ENCODE results near the gene DLGAP1. TPM values are rescaled to one million over a fixed set of nuclear protein-coding genes. Genes with fewer than 3 reads are reported as not detected.

The DLGAP1 gene
- total RNA-seq, 1 experiment from 2014 or later = not detected

- CTCF ChIA-PET = interaction anchor here (0.6 to 1.1 kb wide), 5 partner anchors 53 to 321 kb away, joined by 3 to 5 read pairs (median 5); no protein-coding TSS in a partner anchor
- intact Hi-C loops (cut with micrococcal nuclease) = no loop called here
Measured at GRCh38 chr18:3510896-3511295, 944.2 kb downstream of the DLGAP1 start.

GRCh38 chr18:3510024-3510423 is 945.1 kb downstream of the DLGAP1 start:
- no peaks in the 10 kb centered on the region for H3K9me3 Mint-ChIP-seq (ENCODE audit: unreplicated experiment)
- POLR2A ChIA-PET = interaction anchor here (0.6 to 1.0 kb wide), 2 partner anchors 46 to 56 kb away, joined by 3 to 4 read pairs; no protein-coding TSS in a partner anchor
- DNase-seq (ENCODE audit: unreplicated experiment) = no peak

More at GRCh38 chr18:3510896-3511295, 944.2 kb downstream of the DLGAP1 start:
- DNase-seq (ENCODE audit: unreplicated experiment) = no peak
- no peak overlapping the region for H3K27ac Mint-ChIP-seq (ENCODE audit: low read depth, unreplicated experiment)
- H3K27me3 Mint-ChIP-seq (ENCODE audit: insufficient read depth, unreplicated experiment) = no peaks in the 10 kb centered on the region
- no peaks in the 10 kb centered on the region for H3K9me3 Mint-ChIP-seq (ENCODE audit: unreplicated experiment)
- H3K4me3 Mint-ChIP-seq (ENCODE audit: unreplicated experiment) = no peak overlapping the region
- no TSS peak for BruUV-seq (replicated peaks)
- TF ChIP-seq CTCF (IDR thresholded peaks at IDR 0.05; ENCODE audit: unreplicated experiment) = no peak
- POLR2A ChIA-PET = interaction anchor here (1.0 kb wide), 1 partner anchor 142 kb away, joined by 3 read pairs; no protein-coding TSS in a partner anchor
- peaks cover 16% of the 10 kb centered on the region for H3K4me1 Mint-ChIP-seq (ENCODE audit: insufficient read depth, unreplicated experiment)
- H3K36me3 Mint-ChIP-seq (ENCODE audit: insufficient read depth, unreplicated experiment) = no peaks in the 10 kb centered on the region

GRCh38 chr18:3508576-3509549 is 946.2 kb downstream of the DLGAP1 start:
- CTCF ChIA-PET = interaction anchor here (0.6 to 1.1 kb wide), 4 partner anchors 9 to 158 kb away, joined by 3 to 5 read pairs (median 3); no protein-coding TSS in a partner anchor
- BruUV-seq (replicated peaks) = no TSS peak
- H3K4me1 Mint-ChIP-seq (ENCODE audit: insufficient read depth, unreplicated experiment) = peaks cover 16% of the 10 kb centered on the region
- no peaks in the 10 kb centered on the region for H3K9me3 Mint-ChIP-seq (ENCODE audit: unreplicated experiment)
- DNase-seq (ENCODE audit: unreplicated experiment) = no peak
- POLR2A ChIA-PET = interaction anchor here (0.8 to 1.0 kb wide), 2 partner anchors 16 to 55 kb away, joined by 3 to 4 read pairs; no protein-coding TSS in a partner anchor
- no peaks in the 10 kb centered on the region for H3K36me3 Mint-ChIP-seq (ENCODE audit: insufficient read depth, unreplicated experiment)
- TF ChIP-seq CTCF (IDR thresholded peaks at IDR 0.05; ENCODE audit: unreplicated experiment) = no peak
- no peak overlapping the region for H3K27ac Mint-ChIP-seq (ENCODE audit: low read depth, unreplicated experiment)
- intact Hi-C loops (cut with micrococcal nuclease) = no loop called here
- no peaks in the 10 kb centered on the region for H3K27me3 Mint-ChIP-seq (ENCODE audit: insufficient read depth, unreplicated experiment)
- H3K4me3 Mint-ChIP-seq (ENCODE audit: unreplicated experiment) = no peak overlapping the region

More at GRCh38 chr18:3510024-3510423, 945.1 kb downstream of the DLGAP1 start:
- intact Hi-C loops (cut with micrococcal nuclease) = no loop called here
- CTCF ChIA-PET = interaction anchor here (0.7 to 1.1 kb wide), 4 partner anchors 15 to 155 kb away, joined by 3 to 5 read pairs (median 4); no protein-coding TSS in a partner anchor
- Mint-ChIP-seq H3K4me3 (ENCODE audit: unreplicated experiment) (no peak overlapping the region), H3K27me3 (ENCODE audit: insufficient read depth, unreplicated experiment) (no peaks in the 10 kb centered on the region), H3K27ac (ENCODE audit: low read depth, unreplicated experiment) (no peak overlapping the region), H3K36me3 (ENCODE audit: insufficient read depth, unreplicated experiment) (no peaks in the 10 kb centered on the region), H3K4me1 (ENCODE audit: insufficient read depth, unreplicated experiment) (peaks cover 16% of the 10 kb centered on the region)
- no TSS peak for BruUV-seq (replicated peaks)
- no peak for TF ChIP-seq CTCF (IDR thresholded peaks at IDR 0.05; ENCODE audit: unreplicated experiment)

- no TSS peak for BruUV-seq (replicated peaks)
- DNase-seq (ENCODE audit: unreplicated experiment) = no peak
- Mint-ChIP-seq H3K27me3 (ENCODE audit: insufficient read depth, unreplicated experiment) (no peaks in the 10 kb centered on the region), H3K9me3 (ENCODE audit: unreplicated experiment) (no peaks in the 10 kb centered on the region), H3K36me3 (ENCODE audit: insufficient read depth, unreplicated experiment) (no peaks in the 10 kb centered on the region), H3K27ac (ENCODE audit: low read depth, unreplicated experiment) (no peak overlapping the region), H3K4me3 (ENCODE audit: unreplicated experiment) (no peak overlapping the region), H3K4me1 (ENCODE audit: insufficient read depth, unreplicated experiment) (no peaks in the 10 kb centered on the region)
- intact Hi-C loops (cut with micrococcal nuclease) = no loop called here
- TF ChIP-seq CTCF (IDR thresholded peaks at IDR 0.05; ENCODE audit: unreplicated experiment) = no peak
- ChIA-PET POLR2A (no interaction called here), CTCF (interaction anchor here (0.5 to 0.6 kb wide), 2 partner anchors 13 to 469 kb away, joined by 3 to 4 read pairs; no protein-coding TSS in a partner anchor)
Measured at GRCh38 chr18:3504637-3505036, 950.5 kb downstream of the DLGAP1 start.
